HG02610 (cell line): Measurements from ENCODE around the gene KIAA1671.
A peak's percentile ranks its signal among the peaks of the same experiment; 100 is the strongest.
"Not testable (repeated sequence)": the region's sequence is repeated elsewhere in the genome, so short reads cannot be mapped to it uniquely, and the experiment has no call there.

Experiments used
- ATAC-seq: cut with Tn5 transposase; IDR thresholded peaks from one replicate; pipeline ENCODE4 v1.9.1; 2021; ENCODE audit warnings: mild to moderate bottlenecking, moderate library complexity; ENCODE audit not compliant: unreplicated experiment

Gene KIAA1671

GRCh38 chr22:24951942-24952836 is at the start of gene KIAA1671:
TSS of gene KIAA1671 (plus strand) at chr22:24952716. CDS start at chr22:25028000, 75,284 bp downstream.
- ATAC-seq = peak; percentile 74

DNA sequence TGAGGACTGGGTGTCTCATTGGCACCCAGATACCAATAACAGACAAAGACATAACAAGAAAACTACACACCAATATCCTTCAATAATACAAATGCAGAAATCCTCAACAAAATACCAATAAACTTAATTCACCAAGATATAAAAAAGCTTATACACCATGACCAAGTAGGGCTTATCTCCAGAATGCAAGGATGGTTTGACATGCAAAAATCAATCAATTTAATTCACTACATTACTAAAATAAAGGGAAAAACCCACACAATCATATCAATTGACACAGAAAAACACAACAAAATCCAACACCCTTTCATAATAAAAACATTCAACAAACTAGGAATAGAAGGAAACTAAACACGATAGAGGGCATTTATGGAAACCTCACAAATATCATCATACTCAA is 46.6 kb upstream of the KIAA1671 start:
- ATAC-seq = no peak

DNA sequence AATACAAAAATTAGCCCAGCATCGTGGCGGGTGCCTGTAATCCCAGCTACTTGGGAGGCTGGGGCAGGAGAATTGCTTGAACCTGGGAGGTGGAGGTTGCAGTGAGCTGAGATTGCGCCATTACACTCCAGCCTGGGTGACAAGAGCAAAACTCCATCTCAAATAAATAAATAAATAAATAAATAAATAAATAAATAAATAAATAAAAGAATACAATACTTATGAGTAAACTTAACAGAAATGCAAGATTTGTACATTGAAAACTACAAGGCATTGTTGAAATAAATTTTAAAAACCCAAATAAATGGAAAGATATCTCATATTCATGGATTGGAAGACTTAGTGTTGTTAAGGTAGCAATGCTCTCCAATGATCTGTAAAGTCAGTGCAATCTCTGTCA is 45.4 kb upstream of the KIAA1671 start:
- ATAC-seq = not testable (repeated sequence)

DNA sequence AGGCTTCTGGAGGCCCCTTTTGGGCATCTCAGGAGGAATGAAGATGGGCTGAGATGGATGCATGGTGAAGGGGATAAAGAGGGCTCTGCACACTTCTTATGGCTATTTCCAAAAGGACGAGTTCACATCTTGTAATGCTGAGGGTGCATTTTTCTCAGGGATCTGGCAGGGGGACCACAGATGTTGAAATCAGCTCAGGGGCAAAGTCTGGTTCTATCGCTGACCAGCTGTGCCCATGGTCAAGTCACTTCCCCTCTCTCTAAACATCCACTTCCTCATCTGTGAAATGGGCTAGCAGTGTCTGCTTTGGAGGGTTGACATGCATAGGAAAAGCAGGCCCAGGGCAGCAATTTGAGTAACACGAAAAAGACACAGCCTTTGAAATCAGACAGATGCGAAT is 32.5 kb upstream of the KIAA1671 start:
- no peak for ATAC-seq

- no peak for ATAC-seq
These were observed 26.7 kb upstream of the KIAA1671 start for GRCh38 chr22:24925586-24926427.

DNA sequence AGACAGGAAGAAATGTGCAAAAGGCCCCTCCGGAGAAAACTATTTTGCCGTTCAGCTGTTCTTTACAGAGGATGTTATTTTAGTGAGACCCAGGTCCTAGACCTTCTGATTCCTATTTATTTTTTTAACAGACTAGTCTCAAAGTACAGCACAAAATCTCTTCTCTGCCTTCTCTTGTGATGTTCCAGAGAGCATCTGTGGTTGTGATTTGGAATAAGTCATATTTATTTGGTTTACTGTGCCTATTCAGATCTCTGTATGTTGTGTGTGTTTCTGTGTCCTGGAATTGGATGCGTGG is 26.1 kb upstream of the KIAA1671 start:
- no peak for ATAC-seq

GRCh38 chr22:24926849-24927579 is 25.5 kb upstream of the KIAA1671 start:
- no peak for ATAC-seq

DNA sequence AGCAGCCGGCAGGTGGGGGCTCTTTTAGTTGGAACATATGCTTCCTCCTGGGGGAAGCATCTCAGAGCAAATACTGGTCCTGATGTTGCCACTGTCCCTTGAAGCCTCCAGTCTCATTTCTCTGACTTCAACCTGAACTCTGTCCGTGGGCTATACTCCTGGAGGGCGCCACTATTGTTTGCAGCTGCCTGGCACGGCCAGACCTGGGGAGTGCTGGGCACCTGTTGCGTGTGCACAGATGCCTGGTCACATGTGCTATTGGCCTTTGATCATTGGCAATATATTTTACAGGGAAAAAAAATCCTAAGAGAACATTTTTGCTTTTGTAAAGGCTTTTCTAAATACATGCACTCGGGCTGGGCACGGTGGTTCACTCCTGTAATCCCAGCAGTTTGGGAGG is 24.2 kb upstream of the KIAA1671 start:
- ATAC-seq = no peak

DNA sequence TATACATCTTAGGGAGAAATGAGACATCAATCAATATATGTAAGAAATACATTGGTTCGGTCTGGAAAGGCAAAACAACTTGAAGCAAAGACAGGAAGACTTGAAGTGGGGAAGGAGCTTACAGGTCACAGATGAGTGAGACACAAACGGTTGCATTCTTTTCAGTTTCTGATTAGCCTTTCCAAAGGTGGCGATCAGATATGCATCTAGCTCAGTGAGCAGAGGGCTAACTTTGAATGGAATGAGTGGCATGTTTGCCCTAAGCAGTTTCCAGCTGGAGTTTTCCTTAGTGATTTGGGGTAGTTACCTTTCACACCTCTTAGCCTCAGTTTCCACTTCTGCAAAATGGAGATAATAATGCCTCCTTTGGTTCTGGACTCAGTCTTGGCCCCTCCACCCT is 21.8 kb upstream of the KIAA1671 start:
- no peak for ATAC-seq

GRCh38 chr22:24935771-24936483 is 16.6 kb upstream of the KIAA1671 start:
- ATAC-seq = no peak

DNA sequence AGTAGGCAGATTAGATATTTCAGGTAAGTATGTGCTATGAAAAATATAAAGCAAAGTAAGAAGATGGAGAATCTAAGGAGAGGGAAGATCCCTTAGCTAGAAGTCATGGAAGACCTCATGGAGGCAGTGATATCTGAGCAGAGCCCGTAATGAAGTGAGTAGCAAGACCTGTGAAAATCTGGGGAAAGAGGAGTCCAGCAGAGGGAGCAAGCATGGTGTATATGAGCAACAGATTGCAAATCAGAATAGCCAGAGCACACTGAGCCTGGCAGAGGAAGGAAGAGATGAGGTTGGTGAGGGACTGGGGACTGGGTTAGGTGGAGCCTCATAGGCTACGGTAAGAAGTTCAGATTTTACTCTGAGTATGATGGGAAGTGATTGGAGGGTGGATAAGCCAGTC is 15.4 kb upstream of the KIAA1671 start:
- ATAC-seq = no peak

DNA sequence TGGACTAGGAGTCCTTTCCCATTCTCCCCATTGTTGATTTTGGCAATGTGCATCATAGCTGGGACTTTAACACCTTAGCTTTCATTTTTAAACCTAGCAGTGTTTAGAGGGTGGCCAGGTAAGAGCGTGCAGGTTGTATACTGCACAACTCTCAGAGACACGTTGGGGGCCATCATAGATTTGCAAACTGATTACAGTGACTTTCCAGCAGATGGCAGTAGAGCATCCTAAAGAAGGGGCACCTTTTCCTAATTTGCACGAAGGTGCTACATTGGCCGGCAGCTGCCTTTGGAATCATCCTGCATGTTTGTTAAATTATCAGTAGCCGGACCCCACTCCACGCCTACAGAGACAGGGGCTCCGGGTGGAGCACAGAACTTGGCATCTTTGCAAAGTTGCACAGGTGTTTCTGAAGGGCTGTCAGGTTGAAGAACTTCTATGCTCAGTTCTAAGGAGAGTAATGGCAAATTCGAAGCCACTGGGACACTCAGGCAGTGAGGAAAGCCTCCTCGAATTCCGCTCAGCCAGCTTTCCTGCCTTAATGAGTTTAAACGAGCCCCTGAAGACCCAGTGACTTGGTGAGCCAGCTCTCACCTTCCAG is 13.7 kb upstream of the KIAA1671 start:
- ATAC-seq = no peak

DNA sequence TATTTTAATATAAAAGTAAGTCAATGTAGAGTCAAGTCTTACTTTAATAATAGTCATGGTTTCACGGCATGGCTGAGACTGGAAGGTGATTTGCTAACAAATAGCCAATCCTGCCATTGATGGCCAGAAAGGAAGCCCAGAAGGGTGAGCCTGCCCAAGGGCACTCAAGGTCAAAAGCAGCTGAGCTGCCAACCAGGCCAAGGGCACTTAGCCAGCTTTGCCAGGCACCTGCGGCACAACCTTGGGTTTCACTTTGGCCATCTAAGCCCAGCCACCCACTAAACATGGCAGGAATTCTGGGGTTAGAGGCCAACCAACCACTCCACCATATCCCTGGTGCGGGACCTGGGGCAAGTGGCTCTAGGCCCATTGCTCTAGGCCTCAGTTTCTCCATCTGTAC is 10.2 kb upstream of the KIAA1671 start:
- no peak for ATAC-seq

- ATAC-seq = no peak
These were observed 8.1 kb upstream of the KIAA1671 start for GRCh38 chr22:24944217-24944937.

DNA sequence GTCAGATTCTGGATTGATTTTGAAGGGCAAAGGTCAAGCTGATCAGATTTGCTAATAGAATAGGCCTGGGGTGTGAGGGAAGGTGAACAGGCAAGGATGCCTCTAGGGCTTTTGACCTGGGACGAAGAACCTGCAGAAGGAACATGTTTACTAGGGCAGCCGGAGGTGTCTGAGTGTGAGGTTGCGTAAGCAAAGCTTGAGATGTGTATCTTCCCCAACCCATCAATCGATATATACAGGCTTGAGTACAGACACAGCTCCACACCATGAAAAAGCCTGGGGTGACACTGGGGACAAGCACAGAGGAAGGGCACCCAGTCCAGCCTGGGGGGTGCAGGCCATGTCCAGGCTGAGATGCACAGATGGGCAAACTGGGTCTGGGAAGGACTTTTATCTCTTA is 7.1 kb upstream of the KIAA1671 start:
- no peak for ATAC-seq

GRCh38 chr22:24947383-24947782 is 5.1 kb upstream of the KIAA1671 start:
- no peak for ATAC-seq

GRCh38 chr22:24947881-24948280 is 4.6 kb upstream of the KIAA1671 start:
- no peak for ATAC-seq

DNA sequence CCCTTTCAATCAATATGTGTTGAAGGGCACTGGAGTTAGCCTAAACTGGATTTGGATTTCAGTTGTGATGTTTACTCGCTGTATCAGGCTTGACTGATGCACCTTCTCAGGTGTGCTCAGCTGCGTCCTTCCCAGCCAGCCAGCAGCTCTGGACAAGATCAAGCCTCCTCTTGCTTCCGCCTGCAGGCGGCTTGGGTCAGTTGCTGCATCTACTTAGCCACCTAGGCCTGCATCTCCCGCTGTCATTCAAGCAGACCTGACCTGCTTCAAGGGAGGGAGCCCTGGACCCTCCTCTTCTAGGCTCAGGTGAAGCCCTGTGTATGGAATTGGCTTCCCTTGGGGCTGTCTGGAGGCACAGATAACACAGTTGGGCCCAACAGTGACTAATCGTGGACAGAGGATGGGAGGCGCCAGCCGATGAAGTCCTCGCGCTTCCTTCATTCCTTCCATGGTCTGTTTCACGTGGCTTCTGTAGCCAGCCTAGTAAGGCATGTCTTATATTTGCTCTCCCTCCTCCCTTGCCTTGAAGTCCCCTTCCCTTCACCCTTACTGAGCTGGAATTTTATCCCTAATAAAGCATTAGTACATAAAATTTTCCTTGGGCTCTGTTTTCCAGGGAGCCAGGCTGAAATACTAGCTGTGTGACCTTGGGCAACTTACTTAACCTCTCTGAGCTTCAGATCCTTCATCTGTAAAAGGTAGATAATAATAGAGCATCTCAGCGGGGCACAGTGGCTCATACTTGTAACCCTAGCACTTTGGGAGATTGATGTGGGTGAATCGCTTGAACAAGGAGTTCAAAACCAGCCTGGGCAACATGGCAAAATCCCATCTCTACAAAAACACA is 3.9 kb upstream of the KIAA1671 start:
- ATAC-seq = no peak
